Psoas muscle (tissue), 8 donors: ENCODE measurements around the gene SNX10. TPM values are rescaled to one million over a fixed set of nuclear protein-coding genes. Genes with fewer than 3 reads are reported as not detected.
A peak's percentile ranks its signal among the peaks of the same experiment; 100 is the strongest.

ENCODE experiments used
- ATAC-seq, 4 donors: fragments of 200-7000 bp; cut with Tn5 transposase; one replicate each; pipeline ENCODE4 v1.9.1; 2020; ENCODE audit warnings: moderate library complexity in 3 of 4, mild to moderate bottlenecking in 2 of 4
- DNase-seq, 2 donors: peaks; one replicate each; pipeline ENCODE4 v3.0.0-alpha.2; 2020
- H3K27ac ChIP-seq: fragments of 200-600 bp; one replicate; pipeline ENCODE4 v1.8.0; 2022
- H3K27me3 ChIP-seq, 3 donors: fragments of 200-600 bp in 1 of 3; one replicate each; pipeline versions ENCODE4 v1.6.1 to v1.8.0; 2013 to 2022; ENCODE audit warnings: low read length in 2 of 3, mild to moderate bottlenecking in 2 of 3, moderate library complexity in 1 of 3; ENCODE audit not compliant: insufficient read depth in 3 of 3
- H3K36me3 ChIP-seq, 2 donors: fragments of 200-600 bp in 1 of 2; one replicate each; pipeline versions ENCODE4 v1.6.1 to v1.8.0; 2013 to 2022; ENCODE audit warnings: low read depth in 1 of 2, mild to moderate bottlenecking in 1 of 2, moderate library complexity in 1 of 2; ENCODE audit not compliant: insufficient read depth in 1 of 2
- H3K4me1 ChIP-seq: fragments of 200-600 bp; one replicate; pipeline ENCODE4 v1.8.0; 2022
- H3K4me3 ChIP-seq: fragments of 200-600 bp; one replicate; pipeline ENCODE4 v1.8.0; 2022; ENCODE audit warnings: mild to moderate bottlenecking
- H3K9me3 ChIP-seq: fragments of 200-600 bp; one replicate; pipeline ENCODE4 v1.8.0; 2022
- CTCF ChIP-seq: fragments of 200-600 bp; IDR thresholded peaks from one replicate; pipeline ENCODE4 v1.8.0; 2022; ENCODE audit warnings: antibody characterized with exemption
- WGBS, 3 donors: extraction: QIAGEN DNeasy Blood & Tissue Kit; methylation state at CpG; one replicate each; pipeline versions ENCODE4 v1.1.6 to v1.1.7; 2013; 5-methylcytosine and 5-hydroxymethylcytosine counted together
- intact Hi-C, 2 donors: fragments of 100-400 bp; cut with DNase I; formaldehyde crosslinking; loops; one replicate each; pipeline versions ENCODE4 v1.11.0 to v1.14.2; 2022
- polyA plus RNA-seq, 3 donors: library from polyadenylated mRNA; stranded (reverse); fragments of 200-250 nt; gene quantifications; one replicate each; pipeline ENCODE4 v1.2.3, GENCODE V29; 2013
- total RNA-seq, 4 donors: library from RNA; stranded (reverse); fragmentation: NEBNext Ultra II Directional in 2 of 4; extraction: Animal tissue kit (Norgen Biotek cat#: 25700) in 2 of 4; gene quantifications; one replicate each; pipeline versions ENCODE4 v1.2.1 to v1.2.4, GENCODE V29; 2021 to 2023
- donor health status: healthy with polysubstance abuse.
- donor health status: DM: no; HTN: no; CAD: no; lungs with moderate emphysema.
- donor health status: Bipolar disorder and iron deficiency.
- donor health status: healthy.
- donor health status: DM: yes; HTN: yes; CAD: no.
- donor health status: DM: no; HTN: no; CAD: no.
- donor health status: DM: no; HTN: no; CAD: no.
- donor health status: DM: yes; HTN: yes; CAD: no.

Gene SNX10
- total and polyA plus RNA-seq, 7 donors, result 0.25 to 1.4 (median 0.97) TPM

GRCh38 chr7:26321435-26321834, 29.8 kb downstream of the SNX10 start:
- no peak for ATAC-seq

GRCh38 chr7:26326211-26326610, 34.5 kb downstream of the SNX10 start:
- H3K4me3 ChIP-seq, result no peak overlapping the region

More at GRCh38 chr7:26321435-26321834, 29.8 kb downstream of the SNX10 start:
- 25 to 40% (median 39%) methylated on average over 1 of the region's 1 CpG for WGBS, 3 donors
- TF ChIP-seq CTCF, result no peak
- Histone ChIP-seq H3K27ac (no peak overlapping the region), H3K9me3 (no peaks in the 10 kb centered on the region), H3K4me1 (no peaks in the 10 kb centered on the region), H3K4me3 (no peak overlapping the region), H3K27me3 (no peaks in the 10 kb centered on the region), H3K36me3 (no peaks in the 10 kb centered on the region)
- intact Hi-C loops, result no loop called here
- no peak for DNase-seq

GRCh38 chr7:26328498-26329390, 37.1 kb downstream of the SNX10 start:
- WGBS, 3 donors, result 87 to 95% (median 94%) methylated on average over 7 of the region's 7 CpGs
- no peaks in the 10 kb centered on the region for H3K9me3 ChIP-seq
- TF ChIP-seq CTCF, result no peak
- DNase-seq (no peak), ATAC-seq (no peak)
- no peaks in the 10 kb centered on the region for H3K36me3 ChIP-seq
- intact Hi-C loops, result no loop called here
- H3K27ac ChIP-seq, result no peak overlapping the region
- no peaks in the 10 kb centered on the region for H3K27me3 ChIP-seq
- H3K4me1 ChIP-seq, result no peaks in the 10 kb centered on the region
- H3K4me3 ChIP-seq, result no peak overlapping the region

More at GRCh38 chr7:26326211-26326610, 34.5 kb downstream of the SNX10 start:
- no peak overlapping the region for H3K27ac ChIP-seq
- ATAC-seq (no peak), DNase-seq (no peak)
- intact Hi-C loops, result no loop called here
- H3K27me3 ChIP-seq, result no peaks in the 10 kb centered on the region
- H3K4me1 ChIP-seq, result no peaks in the 10 kb centered on the region
- no peaks in the 10 kb centered on the region for H3K36me3 ChIP-seq
- WGBS, 3 donors, result 63 to 79% (median 78%) methylated on average over 3 of the region's 3 CpGs
- TF ChIP-seq CTCF, result no peak
- no peaks in the 10 kb centered on the region for H3K9me3 ChIP-seq

GRCh38 chr7:26329520-26330255, 38.0 kb downstream of the SNX10 start:
- no peak for TF ChIP-seq CTCF
- no peak overlapping the region for H3K4me3 ChIP-seq
- WGBS, 3 donors, result 82 to 86% (median 86%) methylated on average over 12 to 13 of the region's 13 CpGs
- DNase-seq (peak in 1 of 2 donors; percentile 23), ATAC-seq (no peak)
- no peaks in the 10 kb centered on the region for H3K9me3 ChIP-seq
- intact Hi-C loops, result no loop called here
- no peak overlapping the region for H3K27ac ChIP-seq
- no peaks in the 10 kb centered on the region for H3K4me1 ChIP-seq
- no peaks in the 10 kb centered on the region for H3K27me3 ChIP-seq
- H3K36me3 ChIP-seq, result no peaks in the 10 kb centered on the region
